HG03159 (cell line): ENCODE data around the gene TUBB2B.
A peak's percentile ranks its signal among the peaks of the same experiment; 100 is the strongest.

Source experiments
- ATAC-seq: cut with Tn5 transposase; IDR thresholded peaks from one replicate; pipeline ENCODE4 v1.9.1; 2021; ENCODE audit warnings: mild to moderate bottlenecking, moderate library complexity; ENCODE audit not compliant: unreplicated experiment

The TUBB2B gene

DNA sequence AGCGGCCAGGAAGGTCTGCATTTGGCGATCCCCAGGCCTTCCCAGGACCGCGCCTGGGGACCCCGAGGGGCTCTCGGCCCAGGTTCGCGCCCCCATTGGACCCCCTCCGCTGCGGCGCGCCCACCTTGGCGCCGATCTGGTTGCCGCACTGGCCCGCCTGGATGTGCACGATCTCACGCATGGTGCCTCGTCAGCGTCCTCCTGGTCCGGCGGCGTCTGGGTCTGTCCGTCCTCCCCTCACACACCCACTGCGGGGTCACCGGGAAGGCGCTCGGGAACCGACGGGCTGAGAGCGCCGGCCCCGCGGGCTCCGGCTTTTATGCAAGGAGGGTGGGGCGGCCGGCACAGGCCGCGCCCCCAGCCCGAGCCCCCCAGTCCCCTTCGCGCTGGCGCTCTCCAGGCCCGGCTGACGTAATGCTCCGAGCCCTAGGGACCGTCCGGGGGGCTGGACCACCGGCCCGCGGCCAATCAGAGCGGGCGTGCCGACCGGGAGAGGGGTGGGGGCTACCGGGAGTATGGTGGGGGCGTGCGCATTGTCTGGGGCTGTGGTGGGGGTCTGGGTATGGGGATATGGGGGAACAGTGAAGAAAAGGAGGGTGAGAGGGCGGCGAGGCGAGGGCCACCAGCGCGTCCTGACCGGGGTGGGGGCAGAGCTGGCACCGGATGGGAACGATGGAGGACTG lies at the start of gene TUBB2B:
TUBB2B (minus strand) TSS at position 291 of the 683 bp plus-strand sequence; CDS start at position 181, 110 bp downstream.
- ATAC-seq = no peak

DNA sequence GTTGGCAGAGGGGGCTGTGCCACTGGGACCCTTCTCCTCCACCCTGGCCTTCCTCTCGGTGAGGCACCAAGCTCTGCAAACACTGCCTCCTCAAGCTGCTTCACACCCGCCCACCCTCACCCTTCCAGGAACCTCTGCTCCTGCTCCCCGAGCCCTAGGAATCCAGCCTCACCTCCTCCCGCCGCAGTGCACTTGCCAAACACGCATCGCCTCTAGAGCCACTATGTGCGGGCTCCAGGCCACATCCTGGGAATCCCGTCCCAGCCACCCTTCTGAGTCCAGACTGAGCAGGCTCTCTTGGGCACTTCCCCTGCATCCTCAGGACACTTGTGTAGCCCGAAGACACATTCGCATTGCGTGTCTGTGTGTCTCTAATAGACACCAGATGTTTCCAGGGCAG lies 49.8 kb upstream of the TUBB2B start:
- no peak for ATAC-seq

DNA sequence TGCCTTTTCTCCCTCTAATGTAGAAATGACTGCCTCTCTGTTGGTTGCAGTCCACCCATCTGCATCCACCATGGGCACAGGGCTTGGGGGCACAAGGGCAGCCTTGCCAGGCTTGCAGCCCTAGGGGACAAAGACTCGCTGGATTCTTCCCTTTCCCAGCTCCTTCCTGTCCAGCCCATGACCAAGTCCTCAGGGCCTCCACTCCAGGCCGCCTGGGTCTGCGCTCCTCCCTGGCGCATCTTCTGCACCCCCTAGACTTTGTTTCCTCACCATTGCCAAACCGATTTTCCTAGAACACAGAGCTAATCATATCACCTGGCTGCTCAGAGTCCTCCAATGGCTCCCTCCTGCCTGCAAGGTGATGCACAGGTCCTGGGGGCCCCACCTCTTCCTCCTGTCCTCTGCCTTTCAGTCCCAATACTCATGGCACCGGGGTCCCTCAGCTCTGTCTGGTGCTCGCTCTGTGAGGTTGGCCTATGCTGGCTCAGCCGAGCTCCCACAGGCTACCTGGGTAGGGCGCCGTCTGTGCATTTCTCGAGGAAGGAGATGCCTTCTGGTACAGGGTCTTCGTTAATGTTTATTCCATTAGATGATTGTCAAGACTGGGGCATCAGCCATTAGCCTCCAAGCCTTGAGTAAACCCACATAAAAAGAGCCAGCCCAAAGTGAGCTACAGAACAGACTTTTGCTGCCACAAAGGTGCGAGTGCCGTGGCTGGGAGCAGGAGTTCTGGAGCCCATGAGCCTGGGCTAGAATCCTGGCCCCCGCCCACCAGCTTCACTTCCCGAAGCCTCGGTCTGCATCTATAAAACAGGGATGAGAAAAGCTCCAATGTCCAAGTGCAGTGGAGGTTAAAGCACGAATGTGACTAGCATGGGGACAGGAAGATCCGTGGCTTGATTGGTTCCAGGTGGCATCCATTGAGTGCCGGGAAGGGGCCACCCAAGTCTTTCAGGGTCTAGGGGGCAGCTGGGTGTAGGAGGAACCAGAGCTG lies 49.0 kb upstream of the TUBB2B start:
- ATAC-seq = no peak

DNA sequence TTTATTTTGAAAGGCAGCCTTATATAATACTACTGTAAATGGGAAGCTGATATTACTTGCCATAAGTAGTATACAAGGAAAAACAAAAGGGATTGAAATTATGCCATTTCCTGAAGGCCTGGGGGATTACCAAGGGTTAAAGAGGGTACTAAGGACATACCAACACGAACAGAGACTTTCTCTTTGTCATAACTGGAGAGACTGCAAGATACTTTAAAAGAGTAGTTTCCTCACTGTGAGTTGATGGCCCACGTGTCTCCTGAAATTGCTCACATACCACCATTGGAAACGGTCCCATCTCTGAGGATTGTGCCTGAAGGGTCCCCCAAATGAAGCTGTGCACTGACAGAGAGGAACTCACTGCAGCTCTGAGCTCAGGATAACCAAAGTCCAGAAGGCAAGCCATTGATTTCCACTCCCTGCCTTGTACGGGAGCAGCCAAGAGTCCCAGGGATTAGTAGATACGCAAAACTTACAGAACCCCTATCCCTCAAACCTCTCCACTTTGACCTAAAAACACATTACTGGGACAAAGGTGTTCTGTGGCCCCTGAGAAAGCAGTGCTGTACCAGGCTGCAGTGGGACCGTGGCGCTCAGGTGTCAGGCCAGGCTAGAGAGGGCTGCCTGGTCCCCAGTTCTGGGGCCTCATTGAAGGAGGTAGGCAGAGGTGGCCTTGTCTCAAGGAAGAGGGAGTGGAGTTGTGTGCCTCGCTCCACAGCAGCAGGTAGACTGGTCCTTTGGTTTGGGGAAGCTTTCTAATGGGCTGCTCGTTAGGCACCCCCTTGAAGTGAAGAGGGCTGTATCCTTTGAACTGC lies 46.5 kb upstream of the TUBB2B start:
- ATAC-seq = no peak

DNA sequence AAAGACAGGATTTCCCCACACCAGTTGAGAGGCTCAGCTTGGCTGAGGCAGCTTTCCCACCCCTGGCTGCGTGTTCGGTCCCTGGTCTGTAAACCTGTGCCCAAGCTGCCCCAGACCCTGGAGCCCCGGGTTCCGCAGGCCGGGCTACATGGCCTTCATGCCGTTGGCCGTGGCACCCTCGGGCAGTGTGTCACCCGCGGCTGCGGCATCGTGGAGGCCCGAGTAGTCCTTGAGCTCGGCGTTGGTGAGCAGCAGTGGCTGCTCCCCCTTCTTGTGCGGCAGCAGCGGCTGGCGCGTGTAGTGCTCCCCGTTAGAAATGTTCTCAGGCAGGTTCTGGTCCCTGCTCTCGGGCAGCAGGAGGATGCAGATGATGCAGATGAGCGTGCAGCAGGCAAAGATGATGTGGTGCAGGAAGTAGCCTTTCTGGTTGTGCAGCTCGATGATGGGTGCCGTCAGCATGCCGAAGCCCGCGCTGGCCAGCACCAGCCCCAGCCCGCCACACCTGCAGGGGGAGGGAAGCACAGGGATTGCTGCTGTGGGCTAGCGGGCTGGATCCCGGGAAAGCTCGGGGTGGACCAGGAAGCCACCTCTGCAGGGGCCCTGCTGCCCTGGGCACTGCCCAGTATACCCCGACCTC lies 45.6 kb upstream of the TUBB2B start:
- ATAC-seq = no peak

DNA sequence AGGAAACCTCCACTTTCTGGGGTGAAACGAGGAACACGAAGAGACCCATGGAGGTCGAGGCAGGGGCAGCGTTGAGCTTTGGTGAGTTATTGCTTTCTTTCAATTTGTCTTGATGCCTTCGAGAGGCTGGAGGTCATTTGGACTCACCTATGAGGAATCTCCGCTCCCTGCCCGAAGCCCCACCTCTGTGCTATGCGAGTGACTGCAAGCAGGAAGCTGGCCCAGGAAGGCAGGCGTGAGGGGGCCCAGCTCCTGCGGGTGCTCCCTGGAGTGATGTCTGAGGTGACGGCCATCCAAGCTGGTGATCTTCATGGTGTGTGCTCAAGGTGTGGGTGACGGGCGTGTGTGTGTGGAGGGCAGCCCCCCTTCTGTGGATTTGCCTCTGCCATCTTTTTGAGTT lies 44.3 kb upstream of the TUBB2B start:
- no peak for ATAC-seq

DNA sequence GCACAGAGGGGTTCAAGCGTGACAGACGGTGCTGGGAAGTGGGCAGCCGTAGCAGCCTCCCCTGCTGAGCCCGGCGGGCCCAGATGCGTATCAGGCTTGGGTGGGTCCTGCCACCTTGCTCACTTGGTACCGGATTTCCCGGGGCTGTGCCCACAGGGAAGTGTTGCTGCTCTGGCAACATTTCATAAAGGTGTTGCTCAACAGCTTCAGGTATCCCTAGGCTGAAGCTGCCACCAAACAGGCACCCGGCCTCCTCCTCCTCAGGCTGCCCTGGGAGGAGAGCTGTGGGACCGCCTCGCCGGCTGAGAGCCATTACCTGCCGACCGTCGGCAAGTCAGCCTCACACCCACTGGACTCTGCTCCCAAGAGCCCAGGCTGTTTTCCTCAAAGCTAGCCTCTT lies 42.8 kb upstream of the TUBB2B start:
- no peak for ATAC-seq

DNA sequence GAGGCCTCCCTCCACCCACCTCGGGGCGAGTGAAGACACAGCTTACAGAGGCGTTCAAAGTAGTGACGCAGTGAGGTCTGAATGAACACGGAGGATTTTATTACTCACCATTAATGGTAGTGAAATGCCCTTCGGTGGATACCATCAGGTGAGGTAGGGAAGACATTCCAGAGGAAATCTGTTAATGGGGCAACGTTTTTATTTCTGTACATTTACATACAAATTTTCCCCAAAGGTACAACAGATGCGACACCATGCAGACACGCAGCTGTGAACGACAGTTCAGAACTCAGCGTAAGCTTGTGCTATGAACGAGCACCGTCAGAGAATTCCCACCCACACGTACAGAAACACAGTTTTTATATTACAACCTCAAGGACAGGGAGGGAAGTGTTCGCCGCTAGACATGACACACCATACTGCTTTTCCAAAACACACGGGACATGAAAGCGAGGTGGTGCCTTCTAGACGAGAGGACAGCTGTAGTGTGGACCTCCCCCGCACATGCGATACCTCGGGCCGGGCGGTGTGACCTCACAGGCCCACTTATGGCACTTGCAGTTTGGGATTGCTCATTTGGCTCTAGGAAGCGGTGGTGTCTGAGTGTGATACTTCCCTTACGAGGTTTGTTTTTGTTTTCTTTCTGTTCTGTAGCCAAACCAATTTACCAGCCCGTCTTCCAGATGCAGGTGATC lies 42.0 kb upstream of the TUBB2B start:
- ATAC-seq = no peak

DNA sequence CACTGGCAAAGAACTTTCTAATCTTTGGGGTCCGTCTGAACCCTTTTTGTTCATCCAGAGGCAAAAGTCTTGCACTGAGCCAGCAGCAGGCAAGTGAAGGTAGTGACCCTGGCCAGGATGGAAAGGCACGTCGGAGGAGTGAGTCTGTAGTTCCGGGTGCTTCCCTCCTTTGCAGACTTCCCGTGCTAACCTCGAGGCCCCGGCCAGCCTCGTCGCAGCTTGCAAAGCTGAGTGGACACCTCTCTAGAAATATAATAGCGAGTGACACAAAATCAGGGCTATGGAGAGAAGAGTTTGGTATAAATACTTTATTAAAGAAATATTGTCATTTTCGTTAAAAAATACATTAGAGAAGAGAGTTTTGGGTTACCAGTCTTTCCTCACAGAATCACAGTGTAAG lies 41.2 kb upstream of the TUBB2B start:
- ATAC-seq = no peak

DNA sequence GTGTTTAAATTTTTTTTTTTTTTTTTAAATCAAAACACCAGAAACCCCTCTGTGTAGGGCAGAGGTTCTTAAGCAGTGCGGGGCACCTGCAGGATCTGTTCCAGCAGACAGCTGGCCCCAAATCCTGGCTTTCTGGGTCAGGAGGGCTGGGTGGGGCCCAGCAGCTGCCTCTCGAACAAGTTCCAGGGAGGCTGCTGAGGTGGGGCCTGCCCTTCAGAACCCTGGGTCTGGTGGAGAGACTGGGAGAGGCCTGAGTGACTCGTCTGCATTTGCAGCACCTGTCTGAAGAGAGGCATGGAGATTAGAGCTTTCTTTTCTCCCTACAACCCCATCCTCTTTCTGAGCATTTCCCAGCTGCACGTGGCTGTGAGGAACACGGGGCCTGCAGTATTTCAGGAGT lies 39.7 kb upstream of the TUBB2B start:
- ATAC-seq = no peak

DNA sequence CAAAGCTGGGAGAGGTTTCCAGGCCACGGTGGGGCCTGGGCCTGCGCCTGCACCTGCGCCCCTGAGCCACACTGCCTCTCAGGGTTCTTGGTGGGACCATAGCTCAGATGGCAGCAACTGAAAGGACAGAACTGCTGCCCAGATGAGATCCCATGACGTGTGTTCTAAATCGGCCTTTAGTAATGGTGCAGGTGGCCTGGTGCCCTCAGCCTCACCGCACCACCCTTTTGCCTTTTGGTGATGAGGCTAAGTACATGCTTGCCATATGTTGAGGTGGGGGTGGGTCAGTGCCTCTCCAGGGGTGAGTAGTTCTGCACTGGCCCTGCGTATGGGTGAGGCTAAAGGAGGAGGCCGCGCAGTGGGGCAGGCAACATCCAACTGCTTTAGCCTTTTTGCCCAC lies 38.7 kb upstream of the TUBB2B start:
- no peak for ATAC-seq

DNA sequence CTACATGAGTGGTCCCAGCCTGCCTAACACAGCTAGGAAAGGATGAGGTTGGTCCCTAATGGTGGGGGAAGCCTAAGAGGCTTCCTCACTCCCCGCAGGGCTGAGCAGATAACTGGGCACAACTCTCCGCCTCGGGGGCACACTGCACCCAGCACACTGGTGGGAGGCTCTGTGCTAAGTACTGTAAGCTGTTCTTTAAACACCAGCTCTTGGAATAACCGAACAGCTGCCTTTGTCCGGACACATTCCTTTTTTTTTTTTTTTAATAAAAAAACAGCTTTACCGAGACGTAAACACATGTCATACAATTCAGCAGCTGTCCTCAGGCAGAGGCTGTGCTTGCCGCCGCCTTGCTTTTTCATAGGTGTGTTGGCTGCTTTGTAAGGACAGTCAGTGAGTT lies 38.2 kb upstream of the TUBB2B start:
- ATAC-seq = no peak

DNA sequence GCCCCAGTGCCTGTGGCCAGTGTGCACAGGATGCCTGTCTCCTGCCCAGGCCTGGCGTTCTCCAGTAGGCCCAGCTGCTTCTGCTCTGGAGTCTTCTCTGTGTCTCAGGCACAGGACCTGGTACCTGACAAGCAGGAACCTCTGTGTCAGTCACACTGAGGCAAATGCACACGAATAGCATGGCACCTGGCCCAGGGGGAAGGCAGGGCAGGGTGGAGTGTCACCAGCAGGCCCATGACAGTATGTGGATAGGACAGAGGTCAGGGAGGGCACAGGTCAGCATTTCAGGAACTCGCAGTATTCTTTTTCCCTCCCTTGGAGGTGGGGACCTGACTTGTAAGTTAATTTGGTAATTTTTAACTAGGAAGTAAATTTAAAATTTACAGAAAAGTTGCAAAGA lies 36.9 kb upstream of the TUBB2B start:
- ATAC-seq = no peak

DNA sequence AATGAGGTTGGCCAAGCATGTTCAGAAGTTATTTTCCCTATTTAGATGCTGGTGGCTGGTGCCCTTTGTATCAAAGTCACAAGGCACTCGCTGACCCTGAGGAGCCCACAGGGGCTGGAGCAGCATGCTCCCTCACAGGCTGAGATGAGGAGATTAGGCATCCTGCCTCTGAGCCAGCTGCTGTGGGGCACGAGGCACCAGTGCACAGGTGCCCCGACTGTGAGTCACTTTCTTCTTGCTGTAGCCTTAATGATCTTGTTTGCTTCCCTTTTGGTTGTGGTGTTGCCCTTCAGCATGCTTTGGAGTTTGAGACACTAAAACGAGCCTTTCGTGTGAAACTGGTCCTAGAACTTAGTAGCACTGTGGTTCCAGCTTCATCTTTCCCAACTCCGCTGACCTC lies 35.6 kb upstream of the TUBB2B start:
- no peak for ATAC-seq

DNA sequence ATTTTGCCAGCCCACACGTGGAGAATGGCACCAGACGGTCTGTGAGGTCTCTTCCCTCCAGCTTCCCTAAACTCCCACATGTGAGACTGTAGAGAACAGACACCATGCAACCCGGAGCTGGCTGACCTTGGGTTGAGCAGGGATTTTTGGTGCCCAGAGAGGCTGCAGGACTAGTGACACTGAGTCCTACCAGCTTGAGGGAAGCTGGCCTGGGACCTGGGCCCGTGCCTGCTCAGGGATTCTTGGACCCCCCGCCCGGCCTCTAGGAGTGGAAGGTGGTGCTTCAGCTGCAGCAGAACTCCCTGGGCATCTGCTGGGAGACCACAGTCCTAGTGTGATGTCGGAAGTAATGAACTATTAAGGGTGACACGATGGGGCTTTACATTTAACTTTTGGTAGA lies 34.5 kb upstream of the TUBB2B start:
- no peak for ATAC-seq

DNA sequence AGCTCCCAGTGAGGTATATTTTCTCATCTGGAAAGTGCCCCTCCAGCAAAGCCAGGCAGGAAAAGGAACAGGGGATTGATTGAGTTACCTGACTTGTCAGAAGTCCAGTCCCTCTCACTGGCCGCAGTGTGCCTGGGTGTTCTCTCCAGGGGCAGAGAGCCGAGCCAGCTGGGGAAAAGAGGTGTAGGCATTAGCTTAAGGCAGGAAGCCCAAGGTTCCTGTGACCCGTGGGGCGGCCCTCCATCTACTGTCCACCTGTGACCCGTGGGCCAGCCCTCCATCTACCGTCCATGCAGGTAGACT lies 34.0 kb upstream of the TUBB2B start:
- ATAC-seq = no peak

DNA sequence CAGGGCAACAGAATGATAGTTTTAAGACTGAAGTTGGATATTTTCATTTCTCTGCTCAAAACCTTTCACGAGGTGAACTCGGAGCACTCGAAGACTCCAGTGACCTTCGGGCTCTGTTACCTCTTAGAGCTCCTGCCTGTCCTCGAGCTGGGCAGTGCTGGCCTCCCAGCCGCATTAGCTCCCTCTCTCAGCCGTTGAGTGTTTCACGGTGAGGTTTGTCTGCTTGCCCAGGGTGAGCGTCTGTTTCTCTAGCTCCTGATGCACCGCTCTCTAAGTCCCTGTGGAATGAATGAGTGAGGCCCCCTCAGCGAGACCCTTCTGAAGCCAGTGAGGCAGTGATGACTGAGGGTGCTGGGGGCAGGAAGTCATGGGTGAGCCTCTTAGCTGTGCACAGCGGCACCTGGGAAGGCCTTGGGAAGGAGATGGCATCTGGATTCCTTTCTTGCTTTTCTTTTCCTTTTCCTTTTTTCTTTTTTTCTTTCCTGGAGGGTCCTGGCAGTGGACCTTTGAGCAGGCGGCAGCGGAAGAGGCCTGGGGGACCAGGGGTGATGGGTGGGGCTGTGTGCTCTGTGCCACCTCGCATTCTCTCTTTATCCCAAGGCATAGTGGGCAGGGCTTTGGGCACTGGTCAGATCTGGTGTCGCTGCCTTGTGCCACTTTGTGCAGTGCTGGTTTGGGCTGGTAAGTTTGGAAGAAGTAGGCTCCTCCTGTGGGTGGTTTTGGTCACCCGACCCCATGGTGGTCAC lies 33.5 kb upstream of the TUBB2B start:
- ATAC-seq = no peak

DNA sequence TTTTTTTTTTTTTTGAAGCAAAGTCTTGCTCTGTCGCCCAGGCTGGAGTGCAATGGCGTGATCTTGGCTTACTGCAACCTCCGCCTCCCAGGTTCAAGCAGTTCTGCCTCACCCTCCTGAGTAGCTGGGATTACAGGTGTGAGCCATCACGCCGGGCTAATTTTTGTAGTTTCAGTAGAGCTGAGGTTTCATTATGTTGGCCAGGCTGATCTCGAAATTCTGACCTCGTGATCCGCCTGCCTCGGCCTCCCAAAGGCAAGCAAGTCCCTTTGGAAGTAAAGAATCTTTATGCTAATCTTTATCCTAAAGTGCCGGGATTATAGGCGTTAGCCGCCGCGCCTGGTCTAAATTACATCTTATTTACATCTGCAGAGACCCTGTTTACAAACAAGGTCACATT lies 32.8 kb upstream of the TUBB2B start:
- no peak for ATAC-seq

DNA sequence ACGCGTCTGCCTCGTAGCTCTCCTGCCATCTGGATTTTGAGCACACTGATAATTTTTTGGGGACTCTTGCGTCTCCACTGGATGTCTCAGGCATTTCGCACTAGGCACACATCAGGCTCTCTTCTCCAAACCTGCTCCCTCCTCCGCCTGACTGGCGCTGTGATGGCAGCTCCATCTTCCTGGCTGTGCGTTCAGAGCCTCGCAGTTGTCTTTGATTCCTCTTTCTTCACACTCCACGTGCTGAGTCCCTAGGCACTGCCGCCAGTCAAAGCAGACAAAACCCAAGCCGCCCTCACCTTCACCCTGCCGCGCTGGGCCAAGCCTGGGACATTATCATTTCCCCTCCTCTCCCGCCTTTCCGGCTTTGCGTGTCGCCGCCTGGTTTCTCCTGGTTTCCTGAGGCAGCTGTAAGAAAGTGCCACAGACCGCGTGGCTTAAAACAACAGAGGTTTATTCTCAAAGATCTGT lies 32.1 kb upstream of the TUBB2B start:
- peak; percentile 43 for ATAC-seq
